Measurements from ENCODE around the gene ARAP2.

- TF ChIP-seq CTCF (IDR thresholded peaks at IDR 0.05) = no peak
- no peak for TF ChIP-seq POLR2A (IDR thresholded peaks at IDR 0.05)
These were observed 21.6 kb downstream of the ARAP2 start for GRCh38 chr4:36222702-36223101.
